ENCODE results near the gene MYH15.

- TF ChIP-seq GATA3 (IDR thresholded peaks at IDR 0.05; ENCODE audit: low read depth, low read length) (no peak), GATA2 (IDR thresholded peaks at IDR 0.05; ENCODE audit: low read depth, low read length) (no peak)
These were observed 103.7 kb downstream of the MYH15 start for GRCh38 chr3:108406661-108407206.
